Measurements from ENCODE around the gene KCTD3. TPM values are rescaled to one million over a fixed set of nuclear protein-coding genes. Genes with fewer than 3 reads are reported as not detected.

KCTD3 gene
- total RNA-seq, 1 experiment from 2014 or later: 39.3 TPM

DNA sequence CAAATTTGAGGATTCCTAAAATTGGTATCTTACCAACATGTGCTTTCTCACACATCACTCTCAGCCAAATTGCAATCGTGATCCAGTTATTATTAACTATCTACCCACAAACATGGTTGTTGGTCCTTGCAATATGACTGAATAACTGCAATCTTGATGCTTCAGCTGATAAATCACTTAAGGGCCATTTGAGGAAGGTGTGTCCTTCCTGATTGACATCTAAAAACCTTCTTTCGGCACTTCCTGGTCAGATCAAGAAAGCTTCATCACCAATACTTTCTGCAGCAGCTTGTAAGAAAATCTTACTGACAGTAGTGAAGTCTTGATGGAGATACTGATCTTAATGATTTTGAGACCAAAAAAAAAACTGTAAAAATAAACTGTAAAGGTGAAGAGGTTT lies 48.5 kb upstream of the KCTD3 start:
- Histone ChIP-seq H2AFZ (ENCODE audit: low read length) (no peak overlapping the region), H3T11ph (ENCODE audit: low read length) (no peak overlapping the region), H2BK5ac (ENCODE audit: insufficient read length, low read length) (no peak overlapping the region), H3K23ac (ENCODE audit: insufficient read length, low read depth, low read length) (no peak overlapping the region), H4K5ac (ENCODE audit: insufficient read length, low read depth, low read length) (no peak overlapping the region), H4K20me1 (ENCODE audit: control insufficient read depth, insufficient read depth, insufficient read length) (no peaks in the 10 kb centered on the region), H2BK20ac (ENCODE audit: low read depth, low read length, poor library complexity, severe bottlenecking) (no peak overlapping the region), H3K23me2 (ENCODE audit: insufficient read length, low read depth, low read length, poor library complexity, severe bottlenecking) (no peaks in the 10 kb centered on the region), H2BK15ac (ENCODE audit: low read depth, low read length) (no peak overlapping the region), H2AK5ac (ENCODE audit: insufficient read length, low read length) (no peak overlapping the region), H3K27me3 (ENCODE audit: insufficient read depth, low read length) (no peaks in the 10 kb centered on the region), H4K8ac (replicated peaks; ENCODE audit: insufficient read length, low read depth, low read length) (no peak overlapping the region), H3K9me3 (ENCODE audit: control insufficient read depth, low read depth, low read length) (no peaks in the 10 kb centered on the region), H4K91ac (ENCODE audit: insufficient read length, low read depth, low read length) (no peak overlapping the region), H2BK120ac (ENCODE audit: low read depth, low read length, poor library complexity, severe bottlenecking) (no peak overlapping the region), H3K4ac (ENCODE audit: low read depth, low read length) (no peak overlapping the region), H3K18ac (ENCODE audit: insufficient read length, low read depth, low read length) (no peak overlapping the region), H2BK12ac (ENCODE audit: insufficient read length, low read depth, low read length) (no peak overlapping the region), H3K56ac (ENCODE audit: insufficient read length, low read depth, low read length) (no peak overlapping the region), H3K9ac (ENCODE audit: extremely low read depth, insufficient read length, low read length) (no peak overlapping the region), H3K4me2 (ENCODE audit: insufficient read depth, insufficient read length, low read length) (no peak overlapping the region), H3K27ac (ENCODE audit: insufficient read length, low read depth, low read length) (no peak overlapping the region), H3K79me2 (ENCODE audit: insufficient read depth, low read length) (no peaks in the 10 kb centered on the region), H3K79me1 (ENCODE audit: insufficient read depth, low read depth, low read length, poor library complexity, severe bottlenecking) (no peaks in the 10 kb centered on the region), H3K14ac (ENCODE audit: insufficient read depth, low read length) (no peak overlapping the region), H3K4me1 (ENCODE audit: insufficient read depth, low read length) (no peaks in the 10 kb centered on the region)
- Mint-ChIP-seq H3K9me3 (no peaks in the 10 kb centered on the region), H3K4me1 (no peaks in the 10 kb centered on the region), H3K27me3 (ENCODE audit: low read depth) (no peaks in the 10 kb centered on the region), H3K36me3 (ENCODE audit: insufficient read depth in 1 of 3, low read depth in 3 of 3) (no peaks in the 10 kb centered on the region), H3K4me3 (no peak overlapping the region), H3K27ac (no peak overlapping the region)
- no peak for DNase-seq
- no CpG with 5 or more reads among the region's 2 CpGs for WGBS (ENCODE audit: extremely low coverage, insufficient read length, low lambda C conversion rate)
- no peak for TF ChIP-seq CTCF (conservative IDR thresholded peaks at IDR 0.05)

Measured in H9 (cell line).